ENCODE measurements around the gene RFC2. TPM values are rescaled to one million over a fixed set of nuclear protein-coding genes. Genes with fewer than 3 reads are reported as not detected.

The RFC2 gene
- polyA plus RNA-seq, 1 of the 3 experiments (the other 2 are of a cell fraction), result 31.2 TPM

- no peaks in the 10 kb centered on the region for H3K36me3 ChIP-seq (replicated peaks in 1 of 2; ENCODE audit: control insufficient read depth in 1 of 2, insufficient read depth in 2 of 2, low read length in 1 of 2)
- no peak overlapping the region for H3K27ac ChIP-seq (ENCODE audit: low read depth in 2 of 2, low read length in 1 of 2)
- no peak overlapping the region for H2AFZ ChIP-seq (ENCODE audit: low read depth)
- H3K4me2 ChIP-seq, result no peak overlapping the region
- H4K20me1 ChIP-seq (ENCODE audit: insufficient read depth), result peaks cover 21% of the 10 kb centered on the region
- ChIA-PET POLR2A (no interaction called here), CTCF (interaction anchor here (0.9 to 9.1 kb wide), 7 partner anchors 12 to 119 kb away, joined by 3 to 61 read pairs (median 13); no protein-coding TSS in a partner anchor)
- no peaks in the 10 kb centered on the region for H3K9me3 ChIP-seq
- 77% methylated on average over 7 of the region's 7 CpGs for WGBS (ENCODE audit: low lambda C conversion rate)
- H3K4me3 ChIP-seq (ENCODE audit: low read depth in 2 of 2, low read length in 1 of 2), result no peak overlapping the region
- H3K9me2 ChIP-seq, result no peaks in the 10 kb centered on the region
- H3K27me3 ChIP-seq (ENCODE audit: insufficient read depth), result no peaks in the 10 kb centered on the region
- H3F3A ChIP-seq (replicated peaks; ENCODE audit: insufficient read depth), result peaks cover 3% of the 10 kb centered on the region
- H3K9ac ChIP-seq, result no peak overlapping the region
- H3K79me2 ChIP-seq (ENCODE audit: insufficient read depth), result peaks cover 31% of the 10 kb centered on the region
- TF ChIP-seq FOXJ3 (CRISPR knock-in tag; IDR thresholded peaks at IDR 0.05) (no peak), USF2 (IDR thresholded peaks at IDR 0.05; ENCODE audit: borderline replicate concordance, low read depth, low read length) (no peak), MAX (IDR thresholded peaks at IDR 0.05; ENCODE audit: low read depth) (no peak), PBX3 (IDR thresholded peaks at IDR 0.05) (no peak), GATA2 (CRISPR knock-in tag; IDR thresholded peaks at IDR 0.05) (no peak), ELF1 (IDR thresholded peaks at IDR 0.05) (no peak), JUND (IDR thresholded peaks at IDR 0.05) (no peak), RAD21 (IDR thresholded peaks at IDR 0.05; ENCODE audit: low read length) (no peak), ZBTB33 (IDR thresholded peaks at IDR 0.05; ENCODE audit: borderline replicate concordance, low read depth) (no peak), FOSL2 (IDR thresholded peaks at IDR 0.05; ENCODE audit: borderline replicate concordance, low read depth) (no peak), EP300 (IDR thresholded peaks at IDR 0.05; ENCODE audit: borderline replicate concordance in 1 of 2, low read depth in 1 of 2, low read length in 1 of 2) (no peak), RFX5 (IDR thresholded peaks at IDR 0.05; ENCODE audit: low read length) (no peak), TEAD4 (IDR thresholded peaks at IDR 0.05; ENCODE audit: borderline replicate concordance, insufficient read depth) (no peak), GABPA (IDR thresholded peaks at IDR 0.05; ENCODE audit: low read depth) (no peak), MXI1 (IDR thresholded peaks at IDR 0.05; ENCODE audit: low read depth, low read length) (no peak), NRF1 (IDR thresholded peaks at IDR 0.05; ENCODE audit: low read depth, low read length) (no peak), CTCF (IDR thresholded peaks at IDR 0.05) (no peak), NFIC (IDR thresholded peaks at IDR 0.05; ENCODE audit: borderline replicate concordance) (no peak), TCF12 (IDR thresholded peaks at IDR 0.05) (no peak)
- peaks cover 5 to 14% of the 10 kb centered on the region in 2 experiments; a peak in 2 of 4 replicates for H3K4me1 ChIP-seq (ENCODE audit: control insufficient read depth in 1 of 2, insufficient read depth in 2 of 2, low read depth in 1 of 2, low read length in 1 of 2)
- no peak for DNase-seq
These were observed 33.3 kb upstream of the RFC2 start for GRCh38 chr7:74287303-74288033.
